GM12892 (cell line): ENCODE measurements around the gene COL4A1.

Experiments
- POLR2A ChIP-seq: IDR thresholded peaks from 2 replicates; pipeline ENCODE4 v1.6.1; 2011; ENCODE audit warnings: low read depth, low read length, control low read depth
- POLR2AphosphoS5 ChIP-seq: IDR thresholded peaks from 2 replicates; pipeline ENCODE4 v1.6.1; 2011; ENCODE audit warnings: low read depth, low read length, control low read depth

DNA sequence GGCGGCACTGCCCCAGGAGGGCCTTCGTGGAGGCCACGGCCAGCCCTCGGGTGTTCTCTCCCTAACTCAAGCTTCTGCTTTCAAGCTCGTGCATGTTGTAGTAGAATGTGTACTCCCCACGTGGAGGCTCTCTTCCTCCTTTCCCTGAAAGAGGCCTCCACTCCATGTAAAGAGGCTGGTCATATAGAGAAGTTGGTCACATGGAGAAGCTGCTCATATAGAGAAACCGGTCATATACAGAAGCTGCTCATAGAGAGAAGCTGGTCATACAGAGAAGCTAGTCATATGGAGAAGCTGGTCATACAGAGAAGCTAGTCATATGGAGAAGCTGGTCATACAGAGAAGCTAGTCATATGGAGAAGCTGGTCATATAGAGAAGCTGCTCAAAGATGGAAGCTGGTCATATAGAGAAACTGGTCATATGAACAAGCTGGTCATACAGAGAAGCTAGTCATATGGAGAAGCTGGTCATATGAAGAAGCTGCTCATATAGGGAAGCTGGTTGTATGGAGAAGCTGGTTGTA is 152.5 kb downstream of the COL4A1 start:
- no peak for TF ChIP-seq POLR2AphosphoS5
- TF ChIP-seq POLR2A, result no peak
